Measurements from ENCODE around the gene CRAMP1. TPM values are rescaled to one million over a fixed set of nuclear protein-coding genes. Genes with fewer than 3 reads are reported as not detected.

Gene CRAMP1
- total RNA-seq, 1 donor from 2014 or later: 18.0 TPM

- TF ChIP-seq EZH2 (IDR thresholded peaks at IDR 0.05; ENCODE audit: insufficient read depth, low read length) (no peak), CTCF (IDR thresholded peaks at IDR 0.05; ENCODE audit: insufficient read depth, low read depth, low read length) (no peak)
- Mint-ChIP-seq H3K36me3 (ENCODE audit: low read depth, unreplicated experiment) (peaks cover 30% of the 10 kb centered on the region), H3K27ac (ENCODE audit: unreplicated experiment) (no peak overlapping the region), H3K27me3 (ENCODE audit: low read depth, unreplicated experiment) (no peaks in the 10 kb centered on the region), H3K9me3 (ENCODE audit: unreplicated experiment) (no peaks in the 10 kb centered on the region), H3K4me1 (ENCODE audit: low read depth, unreplicated experiment) (no peaks in the 10 kb centered on the region), H3K4me3 (ENCODE audit: unreplicated experiment) (no peak overlapping the region)
- no peak overlapping the region for H3K27ac ChIP-seq (ENCODE audit: low read depth, low read length)
- no peak overlapping the region for H2AFZ ChIP-seq (ENCODE audit: low read depth, low read length)
- FAIRE-seq (no peak), DNase-seq (ENCODE audit: low read depth) (no peak)
- H3K9me3 ChIP-seq (ENCODE audit: insufficient read depth, low read depth, low read length): no peaks in the 10 kb centered on the region
- no peak overlapping the region for H3K9ac ChIP-seq (ENCODE audit: low read length)
- H3K36me3 ChIP-seq (ENCODE audit: insufficient read depth, low read length): peaks cover 27% of the 10 kb centered on the region
- H3K4me1 ChIP-seq (ENCODE audit: insufficient read depth, low read length): no peaks in the 10 kb centered on the region
- H3K79me2 ChIP-seq (ENCODE audit: insufficient read depth, low read length): peaks cover 88% of the 10 kb centered on the region
- H3K27me3 ChIP-seq (ENCODE audit: insufficient read depth, low read length): no peaks in the 10 kb centered on the region
- H3K4me2 ChIP-seq (ENCODE audit: low read length): no peak overlapping the region
- H4K20me1 ChIP-seq (ENCODE audit: insufficient read depth, low read length): peaks cover 81% of the 10 kb centered on the region
- H3K4me3 ChIP-seq (ENCODE audit: insufficient read depth, low read depth, low read length): no peak overlapping the region
Measured at GRCh38 chr16:1633310-1633709, 21.1 kb downstream of the CRAMP1 start.

- H3K4me1 ChIP-seq (ENCODE audit: insufficient read depth, low read length): no peaks in the 10 kb centered on the region
- no peak overlapping the region for H3K9ac ChIP-seq (ENCODE audit: low read length)
- Mint-ChIP-seq H3K9me3 (ENCODE audit: unreplicated experiment) (no peaks in the 10 kb centered on the region), H3K27ac (ENCODE audit: unreplicated experiment) (no peak overlapping the region), H3K27me3 (ENCODE audit: low read depth, unreplicated experiment) (no peaks in the 10 kb centered on the region), H3K4me3 (ENCODE audit: unreplicated experiment) (no peak overlapping the region), H3K4me1 (ENCODE audit: low read depth, unreplicated experiment) (no peaks in the 10 kb centered on the region), H3K36me3 (ENCODE audit: low read depth, unreplicated experiment) (peaks cover 34% of the 10 kb centered on the region)
- H3K27me3 ChIP-seq (ENCODE audit: insufficient read depth, low read length): no peaks in the 10 kb centered on the region
- H3K79me2 ChIP-seq (ENCODE audit: insufficient read depth, low read length): peaks cover 76% of the 10 kb centered on the region
- H3K4me2 ChIP-seq (ENCODE audit: low read length): no peak overlapping the region
- no peak for FAIRE-seq
- H3K27ac ChIP-seq (ENCODE audit: low read depth, low read length): no peak overlapping the region
- H2AFZ ChIP-seq (ENCODE audit: low read depth, low read length): no peak overlapping the region
- peaks cover 73% of the 10 kb centered on the region for H4K20me1 ChIP-seq (ENCODE audit: insufficient read depth, low read length)
- no peaks in the 10 kb centered on the region for H3K9me3 ChIP-seq (ENCODE audit: insufficient read depth, low read depth, low read length)
- DNase-seq (ENCODE audit: low read depth): no peak
- H3K4me3 ChIP-seq (ENCODE audit: insufficient read depth, low read depth, low read length): no peak overlapping the region
- no peak for TF ChIP-seq CTCF (IDR thresholded peaks at IDR 0.05; ENCODE audit: insufficient read depth, low read depth, low read length)
- TF ChIP-seq EZH2 (IDR thresholded peaks at IDR 0.05; ENCODE audit: insufficient read depth, low read length): no peak
- peaks cover 35% of the 10 kb centered on the region for H3K36me3 ChIP-seq (ENCODE audit: insufficient read depth, low read length)
Measured at GRCh38 chr16:1634541-1634940, 22.4 kb downstream of the CRAMP1 start.

GRCh38 chr16:1635070-1635469, 22.9 kb downstream of the CRAMP1 start:
- Histone ChIP-seq H3K9me3 (ENCODE audit: insufficient read depth, low read depth, low read length) (no peaks in the 10 kb centered on the region), H2AFZ (ENCODE audit: low read depth, low read length) (no peak overlapping the region), H3K4me3 (ENCODE audit: insufficient read depth, low read depth, low read length) (no peak overlapping the region), H3K4me1 (ENCODE audit: insufficient read depth, low read length) (no peaks in the 10 kb centered on the region), H3K27ac (ENCODE audit: low read depth, low read length) (no peak overlapping the region), H3K27me3 (ENCODE audit: insufficient read depth, low read length) (no peaks in the 10 kb centered on the region), H4K20me1 (ENCODE audit: insufficient read depth, low read length) (peaks cover 73% of the 10 kb centered on the region), H3K9ac (ENCODE audit: low read length) (no peak overlapping the region), H3K79me2 (ENCODE audit: insufficient read depth, low read length) (peaks cover 71% of the 10 kb centered on the region), H3K36me3 (ENCODE audit: insufficient read depth, low read length) (peaks cover 33% of the 10 kb centered on the region), H3K4me2 (ENCODE audit: low read length) (no peak overlapping the region)
- TF ChIP-seq CTCF (IDR thresholded peaks at IDR 0.05; ENCODE audit: insufficient read depth, low read depth, low read length) (no peak), EZH2 (IDR thresholded peaks at IDR 0.05; ENCODE audit: insufficient read depth, low read length) (no peak)
- Mint-ChIP-seq H3K4me3 (ENCODE audit: unreplicated experiment) (no peak overlapping the region), H3K4me1 (ENCODE audit: low read depth, unreplicated experiment) (no peaks in the 10 kb centered on the region), H3K27ac (ENCODE audit: unreplicated experiment) (no peak overlapping the region), H3K9me3 (ENCODE audit: unreplicated experiment) (no peaks in the 10 kb centered on the region), H3K36me3 (ENCODE audit: low read depth, unreplicated experiment) (peaks cover 35% of the 10 kb centered on the region), H3K27me3 (ENCODE audit: low read depth, unreplicated experiment) (no peaks in the 10 kb centered on the region)
- DNase-seq (ENCODE audit: low read depth) (no peak), FAIRE-seq (no peak)
